Cardiac septum (tissue), 1 donor: Measurements from ENCODE around the gene CLDN1. TPM values are rescaled to one million over a fixed set of nuclear protein-coding genes. Genes with fewer than 3 reads are reported as not detected.
"Not testable (repeated sequence)": the region's sequence is repeated elsewhere in the genome, so short reads cannot be mapped to it uniquely, and the experiment has no call there.

Experiments used
- DNase-seq: peaks from one replicate; pipeline ENCODE4 v3.0.0-alpha.2; 2020; ENCODE audit warnings: low spot score
- intact Hi-C: fragments of 100-400 bp; cut with DNase I; formaldehyde crosslinking; loops from one replicate; pipeline ENCODE4 v1.14.0; 2022
- total RNA-seq: library from RNA; stranded (reverse); fragmentation: NEBNext Ultra II Directional; extraction: Animal tissue kit (Norgen Biotek cat#: 25700); gene quantifications from one replicate; pipeline ENCODE4 v1.2.1, GENCODE V29; 2021
- donor health status: DM: no; HTN: no; CAD: no.

Gene CLDN1
- total RNA-seq, 1 donor from 2014 or later: 0.57 TPM

- no peak for DNase-seq
- intact Hi-C loops: no loop called here
Observed at GRCh38 chr3:190302212-190302867, 19.9 kb downstream of the CLDN1 start.

- intact Hi-C loops: no loop called here
- DNase-seq: no peak
Observed at GRCh38 chr3:190301591-190301990, 20.7 kb downstream of the CLDN1 start.

- intact Hi-C loops: no loop called here
Observed at GRCh38 chr3:190299969-190300368, 22.3 kb downstream of the CLDN1 start.

GRCh38 chr3:190294030-190294429, 28.2 kb downstream of the CLDN1 start:
- intact Hi-C loops: no loop called here
- DNase-seq: no peak

More at GRCh38 chr3:190299969-190300368, 22.3 kb downstream of the CLDN1 start:
- DNase-seq: no peak

GRCh38 chr3:190293621-190294020, 28.6 kb downstream of the CLDN1 start:
- DNase-seq: no peak
- intact Hi-C loops: no loop called here

GRCh38 chr3:190291994-190292584, 30.2 kb downstream of the CLDN1 start:
- intact Hi-C loops: no loop called here

GRCh38 chr3:190289989-190290388, 32.3 kb downstream of the CLDN1 start:
- DNase-seq: no peak
- intact Hi-C loops: no loop called here

More at GRCh38 chr3:190291994-190292584, 30.2 kb downstream of the CLDN1 start:
- no peak for DNase-seq

- no peak for DNase-seq
- intact Hi-C loops: no loop called here
Observed at GRCh38 chr3:190288836-190289235, 33.4 kb downstream of the CLDN1 start.

- DNase-seq: no peak
- intact Hi-C loops: no loop called here
Observed at GRCh38 chr3:190286014-190286413, 36.2 kb downstream of the CLDN1 start.

GRCh38 chr3:190281308-190282051, 40.8 kb downstream of the CLDN1 start:
- intact Hi-C loops: no loop called here
- no peak for DNase-seq

- intact Hi-C loops: no loop called here
- DNase-seq: no peak
Observed at GRCh38 chr3:190279690-190280089, 42.6 kb downstream of the CLDN1 start.

- no peak for DNase-seq
- intact Hi-C loops: no loop called here
Observed at GRCh38 chr3:190272747-190273146, 49.5 kb downstream of the CLDN1 start.

- intact Hi-C loops: no loop called here
- no peak for DNase-seq
Observed at GRCh38 chr3:190269101-190269500, 53.1 kb downstream of the CLDN1 start.

- intact Hi-C loops, DNase-seq: not testable (repeated sequence)
Observed at GRCh38 chr3:190267464-190267863, 54.8 kb downstream of the CLDN1 start.

- intact Hi-C loops: no loop called here
Observed at GRCh38 chr3:190266913-190267290, 55.3 kb downstream of the CLDN1 start.

GRCh38 chr3:190266265-190266912, 55.9 kb downstream of the CLDN1 start:
- DNase-seq: no peak
- intact Hi-C loops: no loop called here

More at GRCh38 chr3:190266913-190267290, 55.3 kb downstream of the CLDN1 start:
- DNase-seq: no peak

- intact Hi-C loops: no loop called here
- no peak for DNase-seq
Observed at GRCh38 chr3:190265796-190266195, 56.5 kb downstream of the CLDN1 start.

GRCh38 chr3:190265126-190265525, 57.1 kb downstream of the CLDN1 start:
- intact Hi-C loops: no loop called here

GRCh38 chr3:190261740-190262139, 60.5 kb downstream of the CLDN1 start:
- intact Hi-C loops: no loop called here
- DNase-seq: no peak

More at GRCh38 chr3:190265126-190265525, 57.1 kb downstream of the CLDN1 start:
- no peak for DNase-seq

GRCh38 chr3:190261015-190261414, 61.2 kb downstream of the CLDN1 start:
- intact Hi-C loops: no loop called here
- DNase-seq: no peak
